CD14-positive monocyte (primary cell): ENCODE data around the gene RBM25. TPM values are rescaled to one million over a fixed set of nuclear protein-coding genes. Genes with fewer than 3 reads are reported as not detected.
"Not testable (repeated sequence)": the region's sequence is repeated elsewhere in the genome, so short reads cannot be mapped to it uniquely, and the experiment has no call there.

Experiments used
- DNase-seq, 3 donors: peaks; one replicate each; pipeline ENCODE4 v3.0.0-alpha.2; 2011 to 2022
- H2AFZ ChIP-seq: 2 replicates; pipeline ENCODE4 v1.6.0; 2012; ENCODE audit warnings: mild to moderate bottlenecking, low read depth, low read length, inconsistent platforms; ENCODE audit not compliant: insufficient read depth, poor library complexity, severe bottlenecking
- H3K27ac ChIP-seq, 2 donors: 1 replicate in 1 of 2; 2 replicates in 1 of 2; pipeline ENCODE4 v1.5.1; 2012 to 2013; ENCODE audit warnings: low read length in 2 of 2, control low read depth in 1 of 2, inconsistent platforms in 1 of 2, low read depth in 1 of 2, mild to moderate bottlenecking in 1 of 2
- H3K27me3 ChIP-seq, 2 donors: one replicate each; pipeline versions ENCODE4 v1.6.0 to v1.6.1; 2011 to 2013; ENCODE audit warnings: low read length in 2 of 2; ENCODE audit not compliant: control insufficient read depth in 2 of 2, insufficient read depth in 2 of 2
- H3K36me3 ChIP-seq, 2 donors: replicated peaks in 1 of 2; 1 replicate in 1 of 2; 2 replicates in 1 of 2; pipeline versions ENCODE4 v1.5.1 to v1.6.1; 2012 to 2013; ENCODE audit warnings: low read length in 2 of 2, control low read depth in 1 of 2, inconsistent platforms in 1 of 2, mild to moderate bottlenecking in 1 of 2; ENCODE audit not compliant: insufficient read depth in 2 of 2, control insufficient read depth in 1 of 2
- H3K4me1 ChIP-seq, 2 donors: 1 replicate in 1 of 2; 2 replicates in 1 of 2; pipeline versions ENCODE4 v1.5.1 to v1.6.1; 2012 to 2013; ENCODE audit warnings: low read length in 2 of 2, control low read depth in 1 of 2, inconsistent platforms in 1 of 2, mild to moderate bottlenecking in 1 of 2, moderate library complexity in 1 of 2; ENCODE audit not compliant: insufficient read depth in 2 of 2, control insufficient read depth in 1 of 2
- H3K4me2 ChIP-seq: replicated peaks from 2 replicates; pipeline ENCODE3; 2012; ENCODE audit warnings: low read length, moderate library complexity, mild to moderate bottlenecking; ENCODE audit not compliant: poor library complexity, severe bottlenecking; ENCODE audit errors: extremely low read depth
- H3K4me3 ChIP-seq, 3 experiments: fragments of 200-600 bp in 1 of 3; sonication (generic) in 1 of 3; replicated peaks in 1 of 3; 1 replicate in 2 of 3; 2 replicates in 1 of 3; pipeline ENCODE4 v1.5.1; 2011 to 2013; ENCODE audit warnings: low read length in 3 of 3, mild to moderate bottlenecking in 3 of 3, control low read depth in 2 of 3, low read depth in 2 of 3, inconsistent platforms in 1 of 3, moderate library complexity in 1 of 3
- H3K79me2 ChIP-seq: 2 replicates; pipeline ENCODE4 v1.6.0; 2012; ENCODE audit warnings: mild to moderate bottlenecking, control low read depth, inconsistent platforms, low read length, moderate library complexity; ENCODE audit not compliant: insufficient read depth
- H3K9ac ChIP-seq: 2 replicates; pipeline ENCODE4 v1.6.0; 2017; ENCODE audit warnings: low read length, mild to moderate bottlenecking; ENCODE audit not compliant: insufficient read depth, poor library complexity, severe bottlenecking
- H3K9me3 ChIP-seq, 2 donors: replicated peaks in 1 of 2; 1 replicate in 1 of 2; 2 replicates in 1 of 2; pipeline versions ENCODE4 v1.5.1 to v1.6.1; 2012 to 2013; ENCODE audit warnings: low read length in 2 of 2, control low read depth in 1 of 2; ENCODE audit not compliant: control insufficient read depth in 1 of 2, insufficient read depth in 1 of 2
- H4K20me1 ChIP-seq: 2 replicates; pipeline ENCODE4 v1.6.0; 2012; ENCODE audit warnings: mild to moderate bottlenecking, low read length, control low read depth, moderate library complexity; ENCODE audit not compliant: insufficient read depth
- H3K27ac Mint-ChIP-seq, 7 donors: one replicate each; pipeline ENCODE4 v1.8.0; 2020; ENCODE audit warnings: mild to moderate bottlenecking in 7 of 7, mixed read lengths in 7 of 7, moderate library complexity in 6 of 7, inconsistent platforms in 2 of 7
- H3K27me3 Mint-ChIP-seq, 3 donors: one replicate each; pipeline ENCODE4 v1.8.0; 2021 to 2022; ENCODE audit warnings: low read depth in 3 of 3, mild to moderate bottlenecking in 3 of 3, mixed read lengths in 3 of 3, moderate library complexity in 3 of 3, inconsistent platforms in 1 of 3
- H3K36me3 Mint-ChIP-seq, 2 donors: one replicate each; pipeline ENCODE4 v1.8.0; 2020; ENCODE audit warnings: mixed read lengths in 2 of 2, inconsistent platforms in 1 of 2, mild to moderate bottlenecking in 1 of 2
- H3K4me1 Mint-ChIP-seq: one replicate; pipeline ENCODE4 v1.8.0; 2020; ENCODE audit warnings: mild to moderate bottlenecking, mixed read lengths
- H3K4me3 Mint-ChIP-seq, 2 donors: one replicate each; pipeline ENCODE4 v1.8.0; 2020; ENCODE audit warnings: mild to moderate bottlenecking in 2 of 2, mixed read lengths in 2 of 2, moderate library complexity in 1 of 2
- H3K9me3 Mint-ChIP-seq, 7 donors: one replicate each; pipeline ENCODE4 v1.8.0; 2020 to 2022; ENCODE audit warnings: mixed read lengths in 7 of 7, mild to moderate bottlenecking in 6 of 7, moderate library complexity in 6 of 7, inconsistent platforms in 2 of 7
- whole genome bisulfite sequencing: methylation state at CpG from one replicate; pipeline ENCODE4 v1.1.5; 2013; ENCODE audit warnings: missing lambda C conversion rate; ENCODE audit not compliant: insufficient coverage; 5-methylcytosine and 5-hydroxymethylcytosine counted together
- intact Hi-C, 2 donors: fragments of 100-400 bp; cut with micrococcal nuclease; formaldehyde crosslinking; loops; one replicate each; pipeline versions ENCODE4 v1.15.0 to v1.15.1; 2023
- polyA plus RNA-seq, 3 donors: library from polyadenylated mRNA; depleted of rRNA in 1 of 3; unstranded in 2 of 3; stranded (reverse) in 1 of 3; fragments of 300-500 nt in 2 of 3; fragments of >200 nt in 1 of 3; fragmentation: Illumina TruSeq in 2 of 3; gene quantifications; 1 replicate in 2 of 3; 2 replicates in 1 of 3; pipeline ENCODE4 v1.2.3, GENCODE V29; 2012 to 2021
- TF ChIP-seq, protein P1 (sequence below): fragments of 200-600 bp; IDR thresholded peaks from one replicate; pipeline ENCODE4 v1.8.0; 2022; ENCODE audit warnings: antibody characterized with exemption, mild to moderate bottlenecking

Gene RBM25
- polyA plus RNA-seq, 3 donors, result 15.6 to 46.5 (median 25.2) TPM

DNA sequence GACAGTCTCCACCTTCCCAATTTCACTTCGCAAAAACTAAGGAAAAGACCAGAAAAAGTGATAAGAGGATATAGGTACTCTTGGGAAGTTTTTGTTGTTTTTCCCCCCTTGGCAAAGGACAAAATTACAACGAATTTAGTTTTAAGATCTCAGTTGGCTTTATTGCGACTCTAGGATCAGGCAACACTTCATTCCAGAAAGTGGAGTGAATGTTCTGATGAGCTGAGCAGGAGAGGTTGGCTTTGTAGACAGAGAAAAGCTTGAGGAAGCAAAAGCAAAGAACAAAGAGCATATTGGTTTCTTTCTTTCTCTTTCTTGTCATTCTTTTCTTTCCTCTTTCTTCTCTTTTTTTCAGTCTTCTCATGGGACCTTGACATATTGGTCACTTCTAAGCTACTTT lies 30.8 kb upstream of the RBM25 start:
- peaks cover 17 to 18% of the 10 kb centered on the region in 2 donors for H3K36me3 Mint-ChIP-seq

GRCh38 chr14:73027984-73028383 lies 30.4 kb upstream of the RBM25 start:
- peak overlapping the region; percentile 87 for H2AFZ ChIP-seq
- no peaks in the 10 kb centered on the region for H3K9me3 Mint-ChIP-seq
- H3K9me3 ChIP-seq, result no peaks in the 10 kb centered on the region
- H3K27me3 Mint-ChIP-seq, result peaks cover 0 to 1% (median 1%) of the 10 kb centered on the region in 3 donors
- no peak overlapping the region for H3K9ac ChIP-seq
- H3K79me2 ChIP-seq, result peaks cover 29% of the 10 kb centered on the region
- no peak overlapping the region for H3K4me3 Mint-ChIP-seq
- peaks cover 34% of the 10 kb centered on the region for H3K4me1 Mint-ChIP-seq
- H3K27ac Mint-ChIP-seq, result no peak overlapping the region
- H3K4me1 ChIP-seq, result peaks cover 21 to 23% of the 10 kb centered on the region in 2 donors
- peaks cover 14% of the 10 kb centered on the region in 2 donors for H3K36me3 Mint-ChIP-seq
- no peak overlapping the region for H3K4me3 ChIP-seq
- no peak overlapping the region for H3K27ac ChIP-seq
- DNase-seq, result no peak
- TF ChIP-seq, protein P1, sequence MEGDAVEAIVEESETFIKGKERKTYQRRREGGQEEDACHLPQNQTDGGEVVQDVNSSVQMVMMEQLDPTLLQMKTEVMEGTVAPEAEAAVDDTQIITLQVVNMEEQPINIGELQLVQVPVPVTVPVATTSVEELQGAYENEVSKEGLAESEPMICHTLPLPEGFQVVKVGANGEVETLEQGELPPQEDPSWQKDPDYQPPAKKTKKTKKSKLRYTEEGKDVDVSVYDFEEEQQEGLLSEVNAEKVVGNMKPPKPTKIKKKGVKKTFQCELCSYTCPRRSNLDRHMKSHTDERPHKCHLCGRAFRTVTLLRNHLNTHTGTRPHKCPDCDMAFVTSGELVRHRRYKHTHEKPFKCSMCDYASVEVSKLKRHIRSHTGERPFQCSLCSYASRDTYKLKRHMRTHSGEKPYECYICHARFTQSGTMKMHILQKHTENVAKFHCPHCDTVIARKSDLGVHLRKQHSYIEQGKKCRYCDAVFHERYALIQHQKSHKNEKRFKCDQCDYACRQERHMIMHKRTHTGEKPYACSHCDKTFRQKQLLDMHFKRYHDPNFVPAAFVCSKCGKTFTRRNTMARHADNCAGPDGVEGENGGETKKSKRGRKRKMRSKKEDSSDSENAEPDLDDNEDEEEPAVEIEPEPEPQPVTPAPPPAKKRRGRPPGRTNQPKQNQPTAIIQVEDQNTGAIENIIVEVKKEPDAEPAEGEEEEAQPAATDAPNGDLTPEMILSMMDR, result no peak
- intact Hi-C loops, result loop anchor here in 1 of 2 donors (2.0 kb wide), 1 partner anchor 31 kb away; the partner anchor contains the start of gene RBM25
- H3K4me2 ChIP-seq, result no peak overlapping the region
- H3K27me3 ChIP-seq, result no peaks in the 10 kb centered on the region
- H3K36me3 ChIP-seq, result peaks cover 11 to 14% of the 10 kb centered on the region in 2 donors
- H4K20me1 ChIP-seq, result peaks cover 20% of the 10 kb centered on the region

More for the DNA sequence above, 30.8 kb upstream of the RBM25 start:
- peaks cover 32% of the 10 kb centered on the region for H3K79me2 ChIP-seq
- Mint-ChIP-seq H3K4me3 (peak overlapping the region; percentile 94 to 97), H3K4me1 (peaks cover 37% of the 10 kb centered on the region), H3K27ac (peak overlapping the region in 6 of 7 donors; percentile 49 to 96 (median 86)), H3K9me3 (no peaks in the 10 kb centered on the region), H3K27me3 (peaks cover 0 to 1% (median 1%) of the 10 kb centered on the region in 3 donors)
- DNase-seq, result no peak
- no peaks in the 10 kb centered on the region for H3K9me3 ChIP-seq
- peak overlapping the region; percentile 79 for H3K4me2 ChIP-seq
- no peak overlapping the region for H3K27ac ChIP-seq
- peak overlapping the region; percentile 87 for H2AFZ ChIP-seq
- TF ChIP-seq, protein P1, result no peak
- peak overlapping the region; percentile 55 to 89 (median 88) for H3K4me3 ChIP-seq
- H4K20me1 ChIP-seq, result peaks cover 23% of the 10 kb centered on the region
- no peak overlapping the region for H3K9ac ChIP-seq
- no peaks in the 10 kb centered on the region for H3K27me3 ChIP-seq
- no CpG with 5 or more reads among the region's 3 CpGs for WGBS
- peaks cover 11 to 18% of the 10 kb centered on the region in 2 donors for H3K36me3 ChIP-seq
- intact Hi-C loops, result loop anchor here in 1 of 2 donors (2.0 kb wide), 1 partner anchor 31 kb away; the partner anchor contains the start of gene RBM25
- peaks cover 21 to 23% of the 10 kb centered on the region in 2 donors for H3K4me1 ChIP-seq

GRCh38 chr14:73036706-73037450 lies 21.5 kb upstream of the RBM25 start:
- H4K20me1 ChIP-seq, H3K9me3 Mint-ChIP-seq, H3K4me1 Mint-ChIP-seq, intact Hi-C loops, H3K9ac ChIP-seq, H3K79me2 ChIP-seq, H3K36me3 ChIP-seq, H3K4me1 ChIP-seq, H3K27ac ChIP-seq, H3K27me3 ChIP-seq, H3K4me3 Mint-ChIP-seq, H2AFZ ChIP-seq, H3K4me2 ChIP-seq, H3K9me3 ChIP-seq, H3K4me3 ChIP-seq, H3K36me3 Mint-ChIP-seq, H3K27me3 Mint-ChIP-seq, DNase-seq: not testable (repeated sequence)
- over 99% methylated on average over 9 of the region's 9 CpGs for WGBS
- peak overlapping the region in 1 of 7 donors; percentile 57 for H3K27ac Mint-ChIP-seq
